NCI-H226 (cell line): ENCODE data around the gene TRPC4AP.
"Not testable (repeated sequence)": the region's sequence is repeated elsewhere in the genome, so short reads cannot be mapped to it uniquely, and the experiment has no call there.

Experiments
- DNase-seq: peaks from one replicate; pipeline ENCODE4 v3.0.0-alpha.2; 2015

The TRPC4AP gene

DNA sequence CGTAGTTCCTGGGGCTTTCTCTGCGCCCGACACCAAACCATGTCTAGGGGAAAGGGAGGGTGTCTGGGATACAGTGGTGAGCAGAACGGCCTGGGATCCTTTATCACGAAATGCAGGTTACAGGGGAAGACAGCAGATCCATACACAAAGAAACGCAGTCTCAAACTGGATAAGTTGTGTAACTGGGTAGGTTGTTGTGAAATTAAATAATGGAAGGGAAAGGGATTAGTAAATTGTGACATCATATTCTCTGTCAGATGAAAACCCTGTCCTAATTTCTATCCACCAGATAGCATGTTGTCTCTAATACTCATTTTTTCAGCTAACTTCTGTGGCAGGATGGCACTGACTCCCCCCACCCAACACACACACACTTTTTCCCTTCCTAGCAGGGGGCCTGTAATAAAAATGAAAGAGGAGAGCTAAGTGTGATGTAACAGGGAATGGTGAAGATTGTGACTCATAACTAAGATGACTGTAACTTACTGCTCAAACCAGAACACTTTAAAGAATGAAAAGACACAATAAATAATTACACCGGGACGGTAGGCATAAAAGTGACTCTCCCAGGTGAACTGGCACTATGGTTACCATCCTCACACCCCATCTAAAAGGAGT, 769 bp upstream of the TRPC4AP start:
- DNase-seq, result peak; percentile 60

DNA sequence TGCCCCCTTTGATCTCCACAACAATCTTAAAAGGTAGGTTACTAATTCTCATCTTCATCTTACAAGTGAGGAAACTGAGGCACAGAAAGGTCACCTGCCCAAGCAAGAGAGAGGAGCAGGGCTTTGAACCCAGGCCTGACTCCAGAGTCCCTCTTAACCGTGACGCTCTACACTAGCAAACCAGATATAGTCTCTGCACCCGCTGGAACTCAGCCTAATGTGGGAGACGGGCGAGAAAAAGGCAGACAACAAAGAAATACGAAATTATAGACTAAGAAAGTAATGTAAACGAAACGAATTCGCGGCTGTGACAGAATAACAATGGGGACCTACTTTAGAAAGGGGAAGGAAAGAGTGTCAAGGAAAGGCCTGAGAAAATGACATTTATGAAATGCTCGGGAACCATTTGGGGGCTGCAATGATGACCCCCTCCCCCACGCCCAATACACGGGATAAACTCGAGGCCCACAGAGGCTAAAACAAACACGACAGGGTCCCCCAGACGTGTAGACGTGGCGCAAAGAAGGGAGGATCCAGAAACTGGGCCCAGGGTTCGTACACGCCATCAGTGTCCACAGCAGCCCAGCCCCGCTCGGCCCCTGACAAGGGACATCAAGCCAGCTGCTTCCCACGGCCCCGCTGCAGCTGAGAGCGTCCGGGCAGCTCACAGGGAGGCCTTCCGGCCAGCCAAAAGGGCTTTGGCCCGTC, 637 bp downstream of the TRPC4AP start:
- no peak for DNase-seq

DNA sequence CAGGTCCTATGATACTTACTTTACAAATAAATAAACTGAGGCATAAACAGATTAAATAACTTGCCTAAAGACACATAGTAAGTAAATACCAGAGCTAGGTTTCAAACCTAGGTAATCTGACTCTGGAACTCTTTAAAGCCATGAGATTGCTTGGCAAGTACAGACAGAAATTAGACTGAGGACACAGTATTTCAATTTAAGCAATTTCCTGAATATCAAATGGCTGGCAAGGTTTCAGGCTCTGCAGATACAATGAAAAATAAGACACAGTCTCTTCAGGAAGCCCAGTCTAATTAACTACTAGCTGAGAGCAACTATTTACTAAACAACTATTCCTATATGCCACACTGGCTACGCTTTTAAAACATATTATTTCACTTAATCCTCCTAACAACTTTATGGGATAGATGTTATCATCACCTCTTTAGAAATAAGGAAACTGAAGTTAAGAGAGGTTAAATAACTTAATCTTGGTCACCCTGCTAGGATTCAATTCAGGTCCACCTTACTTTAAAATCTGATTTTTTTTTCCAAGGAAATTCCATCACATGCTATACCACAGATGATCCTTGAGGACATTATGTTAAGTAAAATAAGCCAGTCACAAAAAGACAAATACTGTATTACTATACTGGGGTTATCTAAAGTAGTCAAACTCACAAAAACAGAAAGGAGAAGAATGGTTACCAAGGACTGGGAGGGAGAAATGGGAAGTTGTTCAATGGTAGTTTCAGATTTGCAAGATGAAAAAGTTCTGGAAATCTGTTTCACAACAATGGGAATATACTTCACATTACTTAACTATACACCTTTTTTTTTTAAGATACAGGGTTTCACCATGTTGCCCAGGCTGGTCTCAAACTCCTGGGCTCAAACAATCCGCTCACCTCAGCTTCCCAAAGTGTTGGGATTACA, 4.1 kb downstream of the TRPC4AP start:
- DNase-seq, result no peak

DNA sequence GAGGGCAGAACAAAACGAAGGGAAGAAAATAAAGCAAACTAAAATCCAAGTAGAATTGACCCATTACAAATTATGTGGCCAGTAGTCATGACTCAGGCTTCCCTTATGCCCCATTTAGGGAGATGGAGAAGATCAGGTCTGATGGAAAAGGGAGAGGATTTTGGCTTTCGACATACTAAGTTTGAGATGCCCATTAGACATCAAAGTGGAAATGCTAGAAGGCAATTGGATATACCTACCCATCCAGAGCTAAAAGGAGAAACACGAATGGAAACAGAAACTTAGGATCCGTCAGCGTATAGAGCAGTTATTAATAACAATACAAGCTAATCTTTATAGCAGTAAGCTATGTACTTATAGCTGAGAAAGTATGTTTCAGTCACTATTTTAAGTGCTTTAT, 4.8 kb downstream of the TRPC4AP start:
- no peak for DNase-seq

DNA sequence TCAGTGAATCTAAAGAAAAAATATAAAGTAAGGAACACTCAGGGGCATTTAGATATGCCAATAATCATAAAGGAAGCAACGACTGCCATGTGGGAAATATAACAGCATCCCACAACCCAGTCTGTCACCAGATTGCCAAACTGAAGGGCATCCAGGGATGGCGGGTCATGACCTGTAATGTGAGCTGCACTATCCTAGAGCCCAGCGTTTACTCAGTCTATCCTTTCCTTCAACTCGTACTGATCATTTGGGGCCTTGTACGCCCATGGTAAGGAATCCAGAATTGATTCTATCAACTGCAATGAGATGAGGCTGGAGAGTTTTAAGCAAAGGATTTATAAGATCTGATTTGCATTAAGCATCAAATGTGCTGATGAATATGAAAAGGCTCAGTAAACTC, 5.3 kb downstream of the TRPC4AP start:
- DNase-seq, result no peak

DNA sequence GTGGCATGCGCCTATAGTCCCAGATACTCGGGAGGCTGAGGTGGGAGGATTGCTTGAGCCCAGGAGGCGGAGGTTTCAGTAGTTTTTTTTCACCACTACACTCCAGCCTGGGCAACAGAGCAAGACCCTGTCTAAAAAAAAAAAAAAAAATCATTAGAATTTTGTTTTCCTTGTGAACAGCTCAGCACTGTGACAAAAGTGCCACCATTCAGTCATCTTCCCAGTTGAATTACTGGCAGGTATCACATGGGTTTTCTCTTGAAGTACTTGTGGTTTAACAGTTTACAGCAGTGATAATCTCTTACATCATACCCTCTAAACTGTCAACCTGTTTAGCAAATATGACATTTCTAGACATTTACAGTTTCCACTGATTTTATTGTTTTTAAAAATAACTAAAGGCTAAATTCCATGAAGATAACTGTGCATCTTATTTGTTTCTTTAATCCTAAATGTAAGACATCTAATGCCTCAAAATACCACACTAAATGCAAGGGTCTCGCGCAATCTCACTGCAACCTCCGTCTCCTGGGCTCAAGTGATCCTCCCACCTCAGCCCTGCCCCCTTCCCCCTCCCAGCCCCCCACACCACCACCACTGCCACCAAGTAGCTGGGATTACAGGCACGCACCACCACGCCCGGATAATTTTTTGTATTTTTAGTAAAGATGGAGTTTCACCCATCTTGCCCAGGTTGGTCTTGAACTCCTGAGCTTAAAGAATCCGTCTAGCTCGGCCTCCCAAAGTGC, 7.0 kb downstream of the TRPC4AP start:
- DNase-seq, result no peak

DNA sequence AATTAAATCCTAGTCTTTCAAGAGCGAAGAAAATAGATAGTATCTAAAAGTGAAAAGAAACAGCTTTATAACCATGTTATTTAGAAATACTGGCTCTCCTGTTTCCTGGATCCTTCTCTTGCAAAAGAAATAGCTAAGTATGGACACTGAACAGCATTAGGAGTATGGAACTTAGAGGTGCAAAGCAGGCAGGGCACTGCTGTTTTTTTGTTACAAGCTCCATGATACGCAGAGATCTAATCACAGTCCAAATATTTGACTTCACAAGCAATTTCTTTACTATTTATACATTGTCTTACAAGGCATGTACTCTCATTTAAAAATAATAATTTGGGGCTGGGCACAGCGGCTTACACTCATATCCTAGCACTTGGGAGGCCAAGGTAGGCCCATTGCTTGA, 7.6 kb downstream of the TRPC4AP start:
- no peak for DNase-seq

DNA sequence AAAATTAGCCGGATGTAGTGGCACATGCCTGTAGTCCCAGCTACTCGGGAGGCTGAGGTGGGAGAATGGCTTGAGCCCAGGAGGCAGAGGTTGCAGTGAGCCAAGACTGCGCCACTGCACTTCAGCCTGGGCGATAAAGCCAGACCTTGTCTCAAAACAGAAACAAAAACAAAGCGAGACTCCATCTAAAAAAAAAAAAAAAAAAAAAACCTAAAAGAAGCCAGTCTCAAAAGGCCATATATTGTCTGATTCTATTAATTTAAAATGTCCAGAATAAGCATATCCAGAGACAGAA, 12.3 kb downstream of the TRPC4AP start:
- not testable (repeated sequence) for DNase-seq

DNA sequence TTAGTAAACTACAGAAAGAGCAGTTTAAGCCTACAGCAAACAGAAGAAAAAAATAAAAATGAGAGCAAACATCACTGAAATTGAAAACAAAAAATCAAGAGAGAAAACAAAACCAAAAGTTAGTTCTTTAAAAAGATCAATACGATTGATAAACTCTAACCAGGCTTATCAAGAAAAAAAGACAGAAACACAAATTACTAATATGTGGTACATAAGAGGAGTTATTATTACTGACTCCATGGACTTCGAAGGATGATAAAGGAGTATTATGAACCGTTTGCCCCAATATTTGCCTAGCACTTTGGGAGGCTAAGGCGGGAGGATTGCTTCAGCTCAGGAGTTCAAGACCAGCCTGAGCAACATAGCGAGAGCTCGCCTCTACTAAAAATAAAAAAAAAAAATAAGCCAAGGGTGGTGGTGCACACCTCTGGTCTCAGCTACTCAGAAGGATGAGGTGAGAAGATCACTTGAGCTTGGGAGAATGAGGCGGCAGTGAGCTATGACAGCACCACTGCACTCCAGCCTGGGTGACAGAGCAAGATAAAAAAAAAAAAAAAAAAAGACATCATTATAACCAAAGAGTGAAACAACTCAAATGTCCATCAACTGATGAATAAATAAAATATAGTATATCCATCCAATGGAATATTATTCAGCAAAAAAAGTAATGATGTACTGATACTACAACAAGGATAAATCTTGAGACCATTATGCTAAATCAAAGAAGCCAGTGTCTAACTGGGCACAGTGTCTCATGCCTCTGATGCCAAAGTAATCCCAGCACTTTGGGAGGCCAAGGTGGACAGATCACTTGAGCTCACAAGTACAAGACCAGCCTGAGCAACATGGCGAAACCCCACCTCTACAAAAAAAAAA, 12.9 kb downstream of the TRPC4AP start:
- DNase-seq, result no peak

DNA sequence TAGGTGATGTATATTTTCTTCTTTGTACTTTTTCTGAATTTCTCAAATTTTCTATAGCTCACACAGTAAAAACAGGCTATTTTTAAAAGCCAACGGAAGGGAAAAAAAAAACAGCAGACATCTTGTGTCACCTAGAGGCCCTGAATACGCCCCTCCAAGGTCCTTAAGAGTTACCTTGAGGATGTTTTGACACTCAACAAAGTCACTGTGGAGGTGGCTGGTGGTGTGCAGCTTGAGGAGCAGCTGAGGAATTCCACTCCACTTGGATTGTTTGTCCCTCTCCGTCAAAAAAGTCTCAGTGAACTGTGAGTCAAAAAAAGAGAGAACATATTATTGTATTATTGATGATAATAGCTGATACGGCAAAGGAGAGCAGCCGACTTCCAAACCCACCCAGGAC, 14.7 kb downstream of the TRPC4AP start:
- no peak for DNase-seq

DNA sequence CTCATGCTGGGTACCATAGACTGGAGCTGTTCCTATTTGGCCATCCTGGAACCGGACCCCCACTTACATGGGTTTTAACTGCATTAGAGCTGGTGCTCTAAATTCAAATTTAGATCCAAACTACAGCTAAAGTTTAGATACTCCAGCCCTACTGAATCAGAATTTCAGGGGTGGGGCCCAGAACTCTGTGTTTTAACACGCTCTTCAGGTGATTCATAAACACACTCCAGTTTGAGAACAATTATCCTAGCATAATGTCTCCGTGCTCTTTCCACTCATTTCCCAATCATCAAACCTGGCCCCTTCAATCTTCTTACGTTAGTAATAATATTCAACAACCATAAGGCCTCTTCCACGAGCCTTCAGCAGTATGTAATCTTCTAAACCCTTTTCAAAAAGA, 15.3 kb downstream of the TRPC4AP start:
- no peak for DNase-seq

DNA sequence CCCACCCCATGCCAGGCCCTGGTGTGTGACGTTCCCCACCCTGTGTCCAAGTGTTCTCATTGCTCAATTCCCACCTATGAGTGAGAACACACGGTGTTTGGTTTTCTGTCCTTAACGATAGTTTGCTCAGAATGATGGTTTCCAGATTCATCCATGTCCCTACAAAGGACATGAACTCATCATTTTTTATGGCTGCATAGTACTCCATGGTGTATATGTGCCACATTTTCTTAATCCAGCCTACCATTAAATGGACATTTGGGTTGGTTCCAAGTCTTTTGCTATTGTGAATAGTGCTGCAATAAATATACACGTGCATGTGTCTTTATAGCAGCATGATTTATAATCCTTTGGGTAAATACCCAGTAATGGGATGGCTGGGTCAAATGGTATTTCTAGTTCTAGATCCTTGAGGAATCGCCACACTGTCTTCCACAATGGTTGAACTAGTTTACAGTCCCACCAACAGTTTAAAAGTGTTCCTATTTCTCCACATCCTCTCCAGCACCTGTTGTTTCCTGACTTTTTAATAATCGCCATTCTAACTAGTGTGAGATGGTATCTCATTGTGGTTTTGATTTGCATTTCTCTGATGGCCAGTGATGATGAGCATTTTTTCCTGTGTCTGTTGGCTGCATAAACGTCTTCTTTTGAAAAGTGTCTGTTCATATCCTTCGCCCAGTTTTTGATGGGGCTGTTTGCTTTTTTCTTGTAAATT, 21.0 kb downstream of the TRPC4AP start:
- DNase-seq, result not testable (repeated sequence)

DNA sequence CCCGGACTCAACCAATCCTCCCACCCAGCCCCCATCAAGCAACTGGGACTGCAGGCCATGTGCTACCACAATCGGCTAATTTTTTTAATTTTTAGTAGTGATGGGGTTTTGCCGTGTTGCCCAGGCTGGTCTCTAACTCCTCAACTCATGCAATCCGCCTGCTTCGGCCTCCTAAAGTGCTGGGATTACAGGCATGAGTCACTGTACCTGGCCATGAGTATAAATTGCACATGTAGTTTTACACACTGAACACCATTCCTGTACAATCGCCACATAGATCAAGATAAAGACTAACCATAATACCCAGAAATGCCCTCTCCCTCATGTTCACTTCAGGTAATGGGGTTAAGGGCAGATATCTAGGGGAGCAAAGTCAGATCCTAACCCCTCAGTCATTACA, 26.4 kb downstream of the TRPC4AP start:
- no peak for DNase-seq

DNA sequence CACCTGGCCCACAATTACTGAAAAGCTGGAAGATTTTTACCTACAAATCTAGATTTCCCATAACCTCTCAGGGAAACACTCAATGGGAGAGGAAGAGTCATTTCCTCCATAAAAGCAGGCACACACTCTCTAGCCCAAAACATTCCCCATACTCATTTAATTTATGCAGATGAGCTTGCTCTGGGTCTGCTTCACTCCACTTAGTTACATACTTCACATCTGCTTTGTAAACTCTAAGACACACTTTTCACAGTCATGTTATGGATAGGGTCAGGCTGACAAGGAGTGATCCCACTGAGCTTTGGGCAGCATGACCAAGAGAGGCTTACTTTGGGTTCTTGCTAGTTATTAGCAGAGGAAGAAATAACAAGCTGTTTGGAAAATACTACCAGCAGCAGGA, 27.4 kb downstream of the TRPC4AP start:
- DNase-seq, result no peak

DNA sequence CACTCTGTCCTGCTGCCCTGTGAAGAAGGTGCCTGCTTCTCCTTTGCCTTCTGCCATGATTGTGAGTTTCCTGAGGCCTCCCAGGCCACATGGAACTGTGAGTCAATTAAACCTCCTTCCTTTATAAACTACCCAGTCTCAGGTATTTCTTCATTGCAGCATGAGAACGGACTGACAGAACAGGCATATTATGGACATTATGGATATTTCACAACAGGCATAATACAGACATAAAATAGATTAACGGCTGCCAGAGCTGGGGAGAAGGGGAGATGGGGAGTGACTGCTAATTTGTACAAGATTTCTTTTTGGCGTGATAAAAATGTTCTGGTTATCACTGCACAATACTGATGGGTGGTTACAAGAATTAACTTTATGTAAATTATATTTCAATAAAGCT, 29.4 kb downstream of the TRPC4AP start:
- DNase-seq, result no peak

DNA sequence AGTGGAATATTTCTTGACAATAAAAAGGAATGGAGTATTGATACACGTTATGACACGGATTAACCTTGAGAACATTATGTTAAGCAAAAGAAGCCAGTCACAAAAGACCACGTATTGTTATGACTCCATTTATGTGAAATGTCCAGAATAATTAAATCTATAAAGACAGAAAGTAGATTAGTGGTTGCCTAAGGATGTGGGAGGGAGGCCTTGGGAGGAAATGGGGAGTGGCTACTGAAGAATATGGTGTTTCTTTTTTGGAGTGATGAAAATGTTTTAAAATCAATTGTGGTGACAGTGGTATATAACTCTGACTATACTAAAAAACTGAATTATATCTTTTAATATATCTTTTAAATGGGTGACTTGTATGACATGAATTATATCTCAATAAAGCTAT, 30.1 kb downstream of the TRPC4AP start:
- DNase-seq, result no peak

DNA sequence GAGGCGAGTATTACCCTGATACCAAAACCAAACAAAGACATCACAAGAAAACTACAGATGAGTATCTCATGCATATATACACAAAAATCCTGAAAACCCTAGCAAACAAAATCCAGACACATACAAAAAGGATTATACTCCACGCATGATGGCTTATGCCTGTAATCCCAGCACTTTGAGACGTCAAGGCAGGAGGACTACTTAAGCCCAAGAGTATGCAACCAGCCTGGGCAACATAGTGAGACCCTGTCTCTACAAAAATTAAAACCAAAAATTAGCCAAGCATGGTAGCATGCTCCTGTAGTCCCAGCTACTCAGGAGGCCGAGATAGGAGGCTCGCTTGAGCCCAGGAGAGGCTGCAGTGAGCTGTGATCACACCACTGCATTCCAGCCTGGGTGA, 32.4 kb downstream of the TRPC4AP start:
- DNase-seq, result no peak

DNA sequence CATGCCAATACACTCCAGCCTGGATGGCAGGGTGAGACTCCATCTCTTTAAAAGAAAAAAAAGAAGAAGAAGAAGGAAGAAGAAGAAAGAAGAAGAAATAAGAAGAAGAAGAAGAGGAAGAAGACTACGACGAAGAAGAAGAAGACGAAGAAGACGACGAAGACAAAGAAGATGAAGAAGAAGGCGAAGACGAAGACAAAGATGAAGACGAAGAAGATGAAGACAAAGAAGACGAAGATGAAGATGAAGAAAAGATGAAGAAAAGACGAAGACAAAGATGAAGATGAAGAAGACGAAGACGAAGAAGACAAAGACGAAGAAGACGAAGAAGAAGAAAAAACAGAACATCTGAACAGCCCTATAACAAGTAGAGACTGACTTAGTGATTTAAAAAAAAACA, 33.0 kb downstream of the TRPC4AP start:
- DNase-seq, result no peak

DNA sequence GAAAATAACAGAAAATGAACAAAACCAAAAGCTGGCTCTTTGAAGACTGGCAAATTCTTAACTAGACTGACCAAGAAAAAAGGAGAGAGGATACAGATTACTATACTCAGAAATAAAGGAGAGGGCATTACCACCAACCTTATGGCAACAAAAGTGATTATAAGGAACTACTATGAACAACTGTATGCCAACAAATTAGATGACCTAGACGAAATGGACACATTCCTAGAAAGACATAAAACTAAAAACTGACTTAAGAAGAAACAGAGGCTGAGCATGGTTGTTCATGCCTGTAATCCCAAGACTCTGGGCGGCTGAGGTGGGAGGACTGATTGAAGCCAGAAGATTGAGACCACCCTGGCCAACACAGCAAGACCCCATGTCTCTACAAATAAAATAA, 33.5 kb downstream of the TRPC4AP start:
- DNase-seq, result no peak

DNA sequence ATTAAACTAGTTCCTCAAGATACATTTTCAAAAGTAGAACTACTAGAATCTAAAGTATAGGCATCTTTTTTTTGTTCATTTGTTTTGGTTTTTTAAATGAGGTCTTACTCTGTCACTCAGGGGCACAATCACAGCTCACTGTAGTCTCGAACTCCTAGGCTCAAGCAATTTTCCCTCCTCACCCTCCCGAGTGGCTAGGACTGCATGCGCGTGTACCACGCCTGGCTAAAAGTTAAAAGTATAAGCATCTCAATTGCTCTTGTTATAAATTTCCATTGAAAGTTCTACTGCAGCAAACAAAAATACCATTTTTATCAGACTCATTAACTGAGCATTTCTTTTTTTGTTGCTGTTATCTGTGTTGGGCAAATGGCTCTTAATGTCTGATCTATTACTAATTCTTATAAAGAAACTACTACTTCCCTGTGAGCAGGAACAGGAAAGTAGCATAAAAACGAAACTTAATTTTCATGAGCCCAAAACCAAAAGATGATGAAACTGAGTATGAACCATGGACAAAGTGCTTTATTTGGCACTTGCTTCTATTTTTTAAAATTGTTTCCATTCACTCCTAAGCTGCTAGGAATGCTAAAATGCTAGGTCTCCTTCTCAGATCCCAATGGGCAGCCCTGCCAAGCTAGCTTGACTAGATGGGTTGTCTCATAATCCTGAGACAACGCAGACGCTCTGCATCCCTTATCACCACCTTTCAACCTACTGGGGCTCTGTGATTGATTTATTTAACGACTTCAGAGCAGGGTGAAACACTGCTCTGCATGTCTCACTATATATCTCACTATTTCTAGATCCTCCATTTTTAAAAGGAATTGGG, 36.9 kb downstream of the TRPC4AP start:
- DNase-seq, result no peak

DNA sequence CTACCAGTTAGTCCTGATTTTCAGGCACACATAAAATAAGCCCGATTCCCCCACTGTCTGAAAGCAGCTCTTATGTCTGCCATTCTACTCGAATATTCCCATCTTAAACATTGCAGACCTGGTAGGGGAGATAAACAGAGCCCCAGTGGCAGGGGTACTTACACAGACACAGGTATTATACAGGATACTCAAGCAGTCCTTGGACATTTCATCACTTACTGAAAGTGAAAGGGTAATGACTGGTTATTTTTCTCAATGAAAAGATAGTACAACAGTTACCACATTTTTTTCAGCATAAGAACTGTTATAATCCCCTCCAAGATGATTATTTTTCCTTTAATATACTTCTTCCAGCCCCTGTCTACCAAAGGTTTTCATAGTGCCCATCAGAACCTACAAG, 37.8 kb downstream of the TRPC4AP start:
- no peak for DNase-seq
